ENCODE data around the gene BCAN.

Gene BCAN

GRCh38 chr1:156663178-156663577, 21.3 kb downstream of the BCAN start:
- DNase-seq, result no peak

GRCh38 chr1:156664046-156664766, 22.3 kb downstream of the BCAN start:
- DNase-seq, result no peak

GRCh38 chr1:156664767-156665411, 23.0 kb downstream of the BCAN start:
- DNase-seq, result no peak

GRCh38 chr1:156665539-156665938, 23.6 kb downstream of the BCAN start:
- DNase-seq, result no peak

- no peak for DNase-seq
Measured at GRCh38 chr1:156666862-156667609, 25.1 kb downstream of the BCAN start.

GRCh38 chr1:156667610-156667967, 25.7 kb downstream of the BCAN start:
- no peak for DNase-seq

- DNase-seq, result no peak
Measured at GRCh38 chr1:156667968-156668709, 26.2 kb downstream of the BCAN start.

GRCh38 chr1:156668801-156669637, 27.1 kb downstream of the BCAN start:
- no peak for DNase-seq

- no peak for DNase-seq
Measured at GRCh38 chr1:156669794-156670193, 27.9 kb downstream of the BCAN start.

- DNase-seq, result no peak
Measured at GRCh38 chr1:156670359-156670758, 28.4 kb downstream of the BCAN start.

- no peak for DNase-seq
Measured at GRCh38 chr1:156670791-156671190, 28.9 kb downstream of the BCAN start.

- DNase-seq, result no peak
Measured at GRCh38 chr1:156671804-156672203, 29.9 kb downstream of the BCAN start.

- DNase-seq, result no peak
Measured at GRCh38 chr1:156673387-156674121, 31.6 kb downstream of the BCAN start.

GRCh38 chr1:156675210-156676113, 33.5 kb downstream of the BCAN start:
- no peak for DNase-seq

GRCh38 chr1:156676114-156676819, 34.4 kb downstream of the BCAN start:
- no peak for DNase-seq

- DNase-seq, result no peak
Measured at GRCh38 chr1:156676820-156677615, 35.1 kb downstream of the BCAN start, which contains the start of gene NES. Gene NES, minus strand, starts transcription at chr1:156677407. Its CDS starts 143 bp downstream, at chr1:156677264.

GRCh38 chr1:156677616-156678596, 36.0 kb downstream of the BCAN start:
- peak; percentile 89 for DNase-seq

GRCh38 chr1:156680056-156680455, 38.1 kb downstream of the BCAN start:
- no peak for DNase-seq
